ENCODE results near the gene RGS12.

The RGS12 gene

DNA sequence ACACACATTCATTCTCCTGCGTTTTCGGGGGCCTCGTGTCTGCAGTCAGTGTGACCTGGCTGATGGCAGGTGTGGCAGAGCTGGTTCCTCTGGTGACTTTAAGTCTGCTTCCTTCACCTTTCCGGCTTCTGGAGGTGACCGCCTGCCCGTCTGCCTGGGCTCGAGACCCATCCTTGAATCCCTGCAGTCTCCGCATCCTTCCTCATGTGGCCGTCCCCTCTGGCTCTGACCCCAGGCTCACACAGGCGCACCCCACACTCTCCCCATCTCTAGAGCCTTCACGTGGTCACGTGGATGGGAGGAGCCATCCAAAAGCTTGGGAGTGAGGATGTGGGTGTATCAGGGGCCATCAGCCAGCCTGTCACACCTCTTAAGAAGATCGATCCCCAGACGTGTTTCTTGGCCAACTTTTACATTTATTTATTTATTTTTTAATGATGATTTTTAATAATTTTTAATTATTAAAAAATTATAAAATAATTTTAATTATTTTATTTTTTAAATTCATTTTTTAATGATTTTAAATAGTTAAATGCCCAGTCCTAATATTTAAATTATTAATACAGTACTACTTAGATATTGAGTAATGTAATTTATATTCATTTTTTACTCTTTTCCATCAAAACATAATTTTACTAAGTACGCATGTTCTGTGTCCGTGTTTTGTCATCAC is 20.9 kb downstream of the RGS12 start:
- no peak for DNase-seq

- DNase-seq, result no peak
Observed at GRCh38 chr4:3314706-3315260, 22.0 kb downstream of the RGS12 start.

DNA sequence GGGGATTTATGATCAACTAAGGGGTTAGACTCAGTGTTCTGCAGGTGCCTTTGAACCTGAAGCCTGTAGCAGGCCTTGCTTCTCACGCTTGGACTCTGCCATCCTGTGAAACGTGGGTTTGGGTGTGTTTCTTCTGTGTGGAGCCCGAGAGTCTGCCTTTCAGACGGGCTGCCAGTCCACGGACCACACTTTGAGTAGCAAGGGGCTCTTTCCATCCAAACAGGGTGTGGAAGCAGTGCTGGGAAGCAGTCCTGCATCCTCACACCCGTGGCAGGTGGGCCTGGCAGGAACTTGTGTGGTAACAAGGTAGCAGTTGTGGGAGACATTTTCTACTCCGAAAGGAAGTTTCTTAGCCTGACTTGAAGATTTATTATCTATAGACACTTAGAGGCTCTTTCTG is 22.7 kb downstream of the RGS12 start:
- no peak for DNase-seq

DNA sequence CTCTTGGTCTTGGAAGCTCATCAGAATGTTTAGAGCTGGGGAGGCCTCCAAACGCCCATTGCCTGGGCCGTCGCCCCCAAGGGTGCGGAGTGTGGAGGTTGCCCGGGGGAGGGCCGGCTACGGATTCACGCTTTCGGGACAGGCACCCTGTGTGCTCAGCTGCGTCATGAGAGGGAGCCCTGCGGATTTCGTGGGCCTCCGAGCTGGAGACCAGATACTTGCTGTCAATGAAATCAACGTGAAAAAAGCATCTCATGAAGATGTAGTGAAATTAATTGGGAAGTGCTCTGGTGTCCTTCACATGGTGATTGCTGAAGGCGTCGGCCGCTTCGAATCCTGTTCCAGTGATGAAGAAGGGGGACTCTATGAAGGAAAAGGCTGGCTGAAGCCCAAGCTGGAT is 23.3 kb downstream of the RGS12 start:
- DNase-seq, result no peak

- no peak for DNase-seq
Observed at GRCh38 chr4:3317011-3317655, 24.3 kb downstream of the RGS12 start.

DNA sequence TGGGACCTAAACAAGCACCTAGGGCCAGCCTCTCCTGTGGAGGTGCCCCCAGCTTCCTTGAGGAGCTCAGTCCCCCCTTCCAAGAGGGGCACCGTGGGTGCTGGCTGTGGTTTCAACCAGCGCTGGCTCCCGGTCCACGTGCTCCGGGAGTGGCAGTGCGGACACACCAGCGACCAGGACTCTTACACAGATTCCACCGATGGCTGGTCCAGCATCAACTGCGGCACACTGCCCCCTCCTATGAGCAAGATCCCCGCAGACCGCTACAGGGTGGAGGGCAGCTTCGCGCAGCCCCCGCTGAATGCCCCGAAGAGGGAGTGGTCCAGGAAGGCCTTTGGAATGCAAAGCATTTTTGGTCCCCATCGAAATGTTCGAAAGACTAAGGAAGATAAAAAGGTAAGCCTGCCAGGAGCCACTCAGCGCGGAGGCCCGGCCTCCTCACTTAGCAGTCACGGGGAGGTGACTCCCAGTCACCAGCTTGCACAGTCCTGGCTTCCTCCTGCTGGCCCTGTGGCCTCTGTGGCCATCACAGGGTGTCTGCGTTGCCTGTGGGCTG is 24.9 kb downstream of the RGS12 start:
- no peak for DNase-seq

DNA sequence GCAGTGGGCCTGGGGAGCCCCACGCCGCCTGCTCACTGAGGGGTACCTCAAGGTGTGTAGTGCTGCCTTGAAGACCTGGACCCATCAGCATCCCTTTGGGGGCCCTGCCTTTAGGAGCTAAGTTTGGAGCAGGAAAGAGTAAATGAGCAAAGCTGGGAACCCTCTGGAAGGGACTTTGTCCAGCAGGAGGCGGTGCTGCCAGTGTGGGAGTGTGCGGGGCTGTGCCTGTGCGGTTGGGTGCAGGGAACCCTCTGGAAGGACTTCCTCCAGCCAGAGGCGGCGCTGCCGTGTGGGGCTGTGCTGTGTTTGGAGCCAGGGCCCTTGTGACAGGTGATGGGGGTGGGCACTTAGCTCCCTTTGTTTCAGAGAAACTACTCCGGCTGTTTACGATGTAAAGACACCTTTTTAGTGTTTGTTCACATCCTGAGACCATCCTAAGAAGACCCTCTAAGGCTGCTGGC is 25.8 kb downstream of the RGS12 start:
- no peak for DNase-seq

DNA sequence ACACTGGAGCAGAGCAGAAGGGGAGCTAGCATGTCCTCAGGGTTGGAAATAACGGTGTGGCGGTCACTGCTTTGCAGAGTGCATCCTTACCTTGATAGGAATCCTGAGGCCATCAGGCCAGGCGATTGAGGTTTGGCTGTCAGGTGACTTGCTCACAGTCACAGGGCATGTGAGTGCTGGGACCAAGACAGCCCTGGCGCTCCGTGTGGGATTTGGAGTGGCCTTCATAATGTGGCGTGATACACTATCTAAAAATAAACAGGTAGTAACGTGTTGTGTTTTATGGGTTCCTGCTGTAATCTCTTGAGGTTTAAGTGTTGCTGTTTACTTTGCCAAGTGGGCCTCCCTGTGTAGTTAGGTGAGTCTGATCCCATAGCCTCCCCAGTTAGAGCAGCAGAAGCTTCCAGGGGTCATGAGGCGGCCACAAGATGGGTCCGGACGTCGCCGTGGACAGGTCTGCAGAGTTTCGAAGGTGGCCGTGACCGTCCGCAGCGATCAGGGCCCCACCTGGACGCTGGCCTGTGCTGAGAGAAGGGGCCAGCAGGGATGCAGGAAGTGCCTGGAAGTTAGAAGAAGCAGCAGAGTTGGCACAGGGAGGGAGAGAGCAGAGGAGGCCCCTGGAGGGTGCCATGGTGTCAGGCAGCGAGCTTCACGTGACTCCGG is 27.7 kb downstream of the RGS12 start:
- DNase-seq, result no peak

GRCh38 chr4:3321295-3321889 is 28.6 kb downstream of the RGS12 start:
- no peak for DNase-seq

GRCh38 chr4:3322059-3322550 is 29.3 kb downstream of the RGS12 start:
- no peak for DNase-seq

DNA sequence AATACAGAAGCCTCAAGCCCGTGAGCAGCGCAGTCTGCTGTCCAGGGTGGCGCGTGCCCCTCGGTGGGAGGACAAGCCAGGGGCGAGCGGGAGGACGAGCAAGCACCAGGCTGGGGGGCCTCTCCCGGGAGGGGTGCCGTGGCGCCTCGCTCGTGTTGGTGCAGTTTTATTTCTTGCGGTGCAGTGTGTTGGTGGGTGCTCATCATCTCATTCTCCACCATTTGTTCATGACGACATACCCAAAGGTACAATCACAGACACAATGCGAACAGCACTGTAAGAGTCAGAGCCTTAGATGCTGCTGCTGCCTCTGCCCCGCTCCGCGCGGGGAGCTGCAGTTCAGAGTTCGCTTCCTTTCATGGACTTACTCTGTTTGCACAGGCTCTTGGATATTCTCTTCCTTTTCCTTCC is 30.3 kb downstream of the RGS12 start:
- no peak for DNase-seq

GRCh38 chr4:3324093-3324815 is 31.4 kb downstream of the RGS12 start:
- DNase-seq, result no peak

DNA sequence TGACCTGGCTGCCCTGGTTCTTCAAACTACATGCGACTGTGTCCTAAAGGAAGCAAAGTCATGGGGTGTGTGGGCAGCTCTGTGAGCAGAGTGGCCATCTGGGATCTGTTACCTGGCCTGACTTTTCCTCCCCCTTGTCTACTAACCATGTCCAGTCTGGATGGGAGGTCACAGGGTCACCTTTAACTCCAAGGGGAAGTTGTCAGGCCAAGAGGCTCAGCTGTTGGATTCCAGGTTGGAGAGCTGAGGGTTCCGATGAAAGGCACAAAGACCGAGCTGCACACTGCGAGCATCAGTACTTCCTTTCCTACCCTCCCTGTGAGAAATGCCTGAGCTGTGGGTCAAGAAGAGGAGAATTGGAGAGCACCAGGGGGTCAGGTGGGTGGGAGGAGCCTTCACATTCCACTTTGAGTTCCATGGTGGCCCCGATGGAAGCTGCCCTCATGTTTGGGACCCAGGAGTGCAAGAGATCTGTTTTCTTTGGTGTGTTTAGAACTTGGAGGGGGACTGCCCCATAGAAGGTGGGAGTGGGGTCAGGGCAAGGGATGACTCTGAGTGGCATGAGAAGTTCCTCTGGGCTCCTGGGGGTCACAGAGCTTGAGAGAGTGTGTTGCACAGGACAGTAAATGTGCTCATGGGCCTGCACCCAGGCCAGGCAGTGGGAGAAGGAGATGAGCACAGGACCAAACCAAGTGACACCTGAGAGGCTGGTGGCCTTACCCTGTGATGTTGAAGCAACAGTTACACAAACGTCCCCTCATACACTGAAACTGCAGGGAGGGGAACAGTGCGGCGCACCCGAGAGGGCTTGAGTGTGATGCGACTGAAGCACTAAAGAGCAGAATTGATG is 36.2 kb downstream of the RGS12 start:
- no peak for DNase-seq

DNA sequence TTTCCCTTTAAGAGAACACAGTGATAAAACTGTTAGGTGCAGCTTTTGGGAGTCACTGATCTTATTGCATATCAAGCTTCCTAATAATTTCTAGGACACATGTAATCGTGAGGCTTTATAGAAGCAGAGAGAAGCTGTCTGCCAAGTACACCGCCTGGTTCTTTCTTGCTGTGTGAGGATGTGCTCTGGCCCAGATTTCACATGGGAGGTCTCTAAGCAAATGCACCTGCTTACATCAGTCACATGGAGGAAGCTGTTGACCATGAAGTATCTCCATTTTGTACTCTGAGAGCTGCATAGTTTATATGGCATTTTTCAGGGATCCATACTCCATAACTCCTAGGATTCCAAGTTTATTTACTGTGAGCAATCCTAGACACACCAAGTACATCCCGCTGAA is 37.1 kb downstream of the RGS12 start:
- no peak for DNase-seq

- DNase-seq, result no peak
Observed at GRCh38 chr4:3330707-3331106, 37.9 kb downstream of the RGS12 start.

- DNase-seq, result no peak
Observed at GRCh38 chr4:3331511-3332394, 38.9 kb downstream of the RGS12 start.

GRCh38 chr4:3332498-3332897 is 39.7 kb downstream of the RGS12 start:
- DNase-seq, result no peak

DNA sequence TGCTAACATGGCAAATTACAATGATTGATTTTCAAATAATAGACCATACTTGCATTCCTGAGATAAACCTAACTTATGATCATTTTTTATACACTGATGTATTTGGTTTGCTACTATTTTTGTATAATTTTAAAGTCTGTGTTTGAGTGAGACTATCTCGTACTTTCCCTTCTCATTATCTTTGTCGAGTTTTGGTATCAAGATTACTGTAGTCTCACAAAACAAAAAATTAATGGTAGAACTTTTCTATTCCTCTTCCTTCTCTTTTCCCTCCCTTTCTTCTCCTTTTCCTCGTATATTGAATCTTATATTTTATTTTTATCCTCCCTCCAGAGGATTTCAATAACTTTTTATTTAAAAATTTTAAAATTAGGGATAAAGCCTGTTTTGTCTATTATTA is 41.5 kb downstream of the RGS12 start:
- no peak for DNase-seq

- DNase-seq, result no peak
Observed at GRCh38 chr4:3335385-3335784, 42.6 kb downstream of the RGS12 start.

DNA sequence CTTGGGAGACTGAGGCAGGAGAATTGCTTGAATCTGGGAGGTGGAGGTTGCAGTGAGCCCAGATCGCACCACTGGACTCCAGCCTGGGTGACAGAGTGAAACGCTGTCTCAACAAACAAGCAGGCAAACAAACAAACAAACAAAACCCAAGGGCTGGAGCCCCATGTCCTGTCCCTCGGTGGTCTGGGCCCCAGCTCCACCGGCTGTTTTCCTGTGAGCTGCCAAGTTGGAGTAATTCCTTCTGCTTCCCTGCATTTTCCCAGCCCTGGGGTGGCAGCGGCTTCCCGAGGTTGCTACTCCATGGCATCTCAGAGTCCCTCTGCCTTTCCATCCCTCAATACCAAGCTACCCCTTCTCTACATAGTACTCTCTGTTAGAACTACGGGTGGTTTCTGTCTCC is 43.2 kb downstream of the RGS12 start:
- DNase-seq, result no peak
